ENCODE data around the gene ASIC2.

The ASIC2 gene

DNA sequence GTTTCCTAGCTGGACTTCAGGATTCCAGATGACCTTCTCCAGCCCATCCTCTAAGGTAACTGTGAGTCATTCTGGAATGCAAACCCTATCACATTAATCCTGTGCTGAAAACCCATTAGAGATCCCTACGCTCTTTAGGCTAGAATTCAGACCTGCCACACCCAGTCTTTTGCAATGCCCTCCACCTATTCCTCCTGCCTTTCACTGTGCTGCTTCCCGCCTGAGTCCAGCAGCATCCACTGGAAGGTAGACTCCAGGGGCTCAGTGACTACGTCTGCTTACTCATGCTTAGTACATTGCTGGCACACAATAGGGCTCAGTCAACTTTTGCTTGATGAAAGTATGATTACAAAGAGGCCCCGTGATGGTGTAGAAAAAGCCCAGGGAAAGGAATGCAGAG, 180.3 kb downstream of the ASIC2 start:
- no peak for DNase-seq

DNA sequence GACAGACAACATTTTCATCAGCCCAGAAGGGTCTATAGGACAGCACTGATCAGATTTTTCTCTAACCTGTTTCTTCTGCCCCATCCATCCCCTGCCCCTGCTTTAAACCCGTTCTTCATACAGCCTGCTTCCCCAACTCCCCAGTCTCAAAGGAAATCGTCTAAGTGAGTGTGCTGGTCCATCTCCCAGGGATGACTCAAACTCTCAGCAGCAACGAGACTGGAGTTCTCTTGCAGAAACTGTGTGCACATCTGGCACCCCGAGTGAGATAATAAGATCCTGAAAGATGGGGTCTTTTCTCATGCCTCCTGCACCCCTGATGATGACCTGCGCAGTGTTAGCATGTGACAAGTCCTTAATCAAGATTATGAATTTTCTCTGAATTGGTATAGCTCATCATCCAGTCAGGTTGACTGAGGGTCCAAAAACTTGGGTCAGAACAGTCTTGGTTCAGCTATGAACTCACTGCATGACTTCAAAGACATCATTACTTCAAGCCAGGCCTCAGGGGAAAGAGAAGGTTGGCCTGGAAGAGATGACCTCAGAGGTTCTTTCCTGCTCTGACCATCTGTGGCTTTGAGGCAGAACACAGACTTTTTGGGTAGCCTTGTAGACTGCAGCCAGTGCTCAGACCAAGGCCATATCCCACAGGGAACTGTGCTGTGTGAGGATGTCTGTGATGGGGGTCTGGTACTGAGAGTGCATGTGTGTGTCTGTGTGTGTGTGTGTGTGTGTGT, 183.6 kb downstream of the ASIC2 start:
- no peak for DNase-seq

DNA sequence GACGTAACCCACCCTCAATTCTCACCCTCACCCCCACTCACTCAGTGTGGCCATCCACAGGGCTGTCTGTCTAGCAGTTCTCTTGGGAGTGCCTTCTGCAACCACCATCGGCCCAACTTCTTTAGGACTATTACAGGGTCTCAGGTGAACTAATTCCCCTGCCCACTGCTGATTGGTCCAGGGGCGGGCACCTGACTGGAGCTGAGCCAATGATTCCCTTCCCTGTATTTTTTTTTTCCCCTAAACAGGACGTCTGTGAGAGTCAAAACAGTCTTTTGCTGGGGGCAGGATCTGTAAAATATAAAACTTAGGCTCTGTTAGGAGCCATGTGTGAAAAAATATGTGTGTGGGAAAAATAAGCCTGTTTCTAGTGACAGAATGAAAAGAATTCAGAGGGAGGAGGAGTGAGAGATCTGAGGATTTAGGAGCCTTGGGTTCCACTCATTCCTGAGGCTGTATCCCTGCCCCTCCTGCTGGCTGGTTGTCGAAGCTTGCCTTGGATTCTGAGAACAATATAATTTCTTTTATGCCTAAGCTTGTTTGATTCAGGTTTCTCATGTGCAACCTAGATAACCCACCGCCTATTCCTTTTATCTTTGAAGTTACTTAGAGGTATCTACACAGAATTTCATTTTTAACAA, 186.4 kb downstream of the ASIC2 start:
- no peak for DNase-seq

DNA sequence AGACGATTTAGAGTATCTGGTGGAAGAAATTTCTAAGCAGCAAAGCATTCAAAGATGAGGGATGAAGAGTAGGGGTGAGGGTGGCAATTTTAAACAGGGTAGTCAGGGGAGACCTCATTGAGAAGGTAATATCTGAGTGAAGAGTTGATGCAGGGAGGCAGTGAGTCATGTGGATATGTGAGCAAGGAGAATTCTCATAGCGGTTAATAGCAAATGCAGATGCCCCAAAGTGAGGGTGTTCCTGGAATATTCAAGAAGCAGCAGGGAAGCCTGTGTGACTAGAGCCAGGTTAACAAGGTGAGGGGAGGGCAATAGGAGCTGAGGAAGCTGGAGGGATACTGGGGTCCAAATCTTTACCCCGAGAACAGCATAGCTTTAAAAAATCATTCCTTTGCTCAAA, 187.2 kb downstream of the ASIC2 start:
- no peak for DNase-seq

DNA sequence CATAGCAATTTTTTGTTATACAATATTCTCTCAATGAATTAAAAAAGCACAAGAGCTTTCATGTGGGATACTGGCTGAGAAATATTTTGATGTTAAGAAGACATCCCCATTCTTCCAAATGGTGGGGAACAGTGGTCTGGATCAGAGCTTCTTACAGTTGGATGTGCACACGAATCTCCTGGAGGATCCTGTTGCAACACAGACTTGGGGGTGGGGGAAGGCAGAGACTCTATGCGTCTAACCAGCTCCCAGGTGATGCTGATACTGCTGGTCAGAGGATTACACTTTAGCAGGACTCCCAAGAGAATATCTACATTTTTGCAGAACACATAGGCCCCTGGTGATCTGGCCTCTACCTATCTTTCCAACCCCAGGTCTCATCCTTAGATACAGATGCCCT, 193.2 kb downstream of the ASIC2 start:
- DNase-seq, result no peak

DNA sequence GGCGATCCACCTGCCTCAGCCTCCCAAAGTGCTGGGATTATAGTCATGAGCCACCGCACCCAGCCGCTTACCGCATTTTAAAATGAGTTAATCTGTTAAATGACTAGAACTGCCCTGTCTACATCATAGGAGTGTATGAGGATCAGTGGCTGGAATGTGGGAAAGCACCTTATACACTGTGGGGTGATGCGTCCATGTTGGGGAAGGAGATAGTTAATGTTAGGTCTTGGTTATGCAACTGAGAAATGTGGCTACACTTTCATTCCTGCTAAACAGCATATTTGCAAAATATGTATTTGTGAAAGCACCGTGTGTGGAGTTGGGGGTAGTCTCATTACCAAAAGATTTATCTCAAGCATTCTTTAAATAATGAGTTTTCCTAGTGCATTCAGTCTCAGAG, 193.8 kb downstream of the ASIC2 start:
- no peak for DNase-seq

DNA sequence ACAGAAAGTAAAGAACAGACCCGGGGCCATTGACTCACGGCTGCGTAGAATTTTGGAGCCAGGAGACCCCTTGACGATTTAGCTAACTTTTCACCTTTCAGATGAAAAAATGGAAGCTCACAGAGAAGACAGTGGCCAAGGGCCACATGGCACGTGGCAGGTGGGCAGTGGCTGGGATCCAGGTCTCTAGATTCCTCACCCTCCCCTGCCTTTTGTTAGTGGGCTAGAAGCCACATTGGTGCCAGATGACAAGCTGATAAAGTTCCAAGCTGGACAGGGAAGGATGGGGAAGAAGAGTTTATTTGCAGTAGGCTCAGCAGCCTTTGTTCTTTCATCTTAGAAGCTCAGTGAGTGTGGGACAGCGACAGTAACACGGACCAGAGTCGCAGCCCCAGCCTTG, 195.7 kb downstream of the ASIC2 start:
- no peak for DNase-seq

DNA sequence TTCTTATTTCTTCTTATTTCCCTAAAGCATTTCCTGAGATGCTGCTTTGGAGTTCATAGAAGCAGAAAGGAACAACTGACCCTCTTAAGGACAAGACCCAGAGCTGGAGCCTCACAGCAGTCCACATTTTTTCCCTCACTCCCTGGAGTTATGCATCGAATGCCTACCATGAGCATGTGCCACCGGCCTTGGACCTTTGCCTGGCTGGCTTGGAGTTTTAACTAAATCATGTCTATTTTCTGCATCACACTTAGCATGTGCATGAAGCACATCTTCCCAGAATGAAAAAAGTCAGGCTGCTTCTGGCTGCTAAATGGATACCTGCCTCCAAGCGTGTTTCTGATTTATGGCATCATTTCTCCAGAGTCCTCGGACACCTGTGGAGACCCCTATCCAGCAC, 196.9 kb downstream of the ASIC2 start:
- no peak for DNase-seq

DNA sequence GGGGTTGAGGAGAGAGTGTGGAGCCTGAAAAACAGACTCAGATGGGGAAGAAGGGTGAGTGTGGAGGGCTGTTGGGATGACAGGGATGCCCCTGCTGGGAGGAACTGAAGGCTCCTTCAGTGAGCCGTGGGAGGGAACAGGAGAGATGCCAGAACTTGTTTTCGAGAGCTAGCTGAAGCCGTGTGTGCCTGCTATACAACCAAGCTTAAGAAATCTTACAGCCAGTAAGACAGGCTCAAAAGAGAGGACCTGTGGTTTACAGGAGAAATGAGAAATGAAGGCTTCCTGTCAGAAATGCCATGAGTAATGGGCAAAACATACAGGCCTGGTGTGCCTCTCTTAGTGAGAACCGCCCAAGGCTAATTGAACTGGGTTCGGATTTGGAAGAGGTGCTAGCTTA, 201.8 kb downstream of the ASIC2 start:
- no peak for DNase-seq

DNA sequence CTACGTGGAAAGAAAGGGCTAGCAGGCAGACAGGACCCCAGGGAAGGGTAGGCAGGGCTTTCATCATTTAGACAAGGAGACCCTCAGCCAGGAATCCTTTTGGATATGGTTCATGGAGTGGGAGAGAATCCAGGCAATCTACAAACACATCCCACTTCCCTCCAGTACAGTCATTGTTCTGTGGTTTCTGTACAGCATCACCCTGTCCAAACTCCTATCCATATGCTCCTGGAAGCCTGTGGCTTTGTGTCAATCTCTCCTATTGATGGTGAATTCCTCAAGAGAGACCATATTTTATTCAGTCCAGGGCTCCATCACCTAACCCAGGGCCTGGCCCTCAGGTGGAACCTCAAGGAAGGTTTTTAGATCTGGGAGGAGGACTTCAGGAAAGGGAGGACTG, 202.3 kb downstream of the ASIC2 start:
- no peak for DNase-seq

DNA sequence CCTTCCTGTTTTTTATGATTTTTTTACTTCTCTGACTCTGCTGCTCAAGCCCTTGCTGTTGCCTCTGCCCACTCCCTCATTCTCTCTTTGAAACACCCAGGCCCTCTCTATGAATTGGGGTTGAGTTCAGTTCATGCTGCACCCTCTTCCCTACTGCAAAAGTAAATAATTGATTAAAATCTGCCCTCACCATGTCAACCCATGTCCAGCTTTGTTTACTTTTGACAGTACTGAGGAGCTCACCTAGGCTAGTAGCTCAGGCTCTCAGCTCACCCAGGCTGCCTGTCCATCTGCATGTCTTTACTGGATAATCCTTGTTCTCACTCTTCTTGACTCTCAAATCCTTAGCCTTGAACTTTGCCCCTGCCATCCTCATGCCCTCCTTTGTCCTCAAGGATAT, 206.2 kb downstream of the ASIC2 start:
- no peak for DNase-seq

DNA sequence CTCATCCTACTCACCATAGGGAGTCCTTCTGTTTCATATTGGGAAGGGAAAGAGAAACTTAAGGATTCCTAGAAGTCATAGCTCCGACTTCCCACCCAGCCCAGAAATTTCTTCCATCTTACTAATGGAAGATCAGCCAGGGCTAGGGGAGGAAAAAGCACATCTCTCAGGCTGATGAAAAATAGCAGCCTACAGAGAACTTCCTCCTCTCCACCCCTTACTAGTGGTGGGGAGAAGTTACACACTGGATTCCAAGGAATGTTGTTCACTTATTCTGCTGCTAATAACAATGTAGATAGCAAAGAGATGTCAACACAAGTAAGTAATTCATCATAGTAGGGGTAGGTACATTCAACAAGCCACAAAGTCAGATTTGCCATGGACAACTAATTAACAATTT, 207.1 kb downstream of the ASIC2 start:
- DNase-seq, result no peak

DNA sequence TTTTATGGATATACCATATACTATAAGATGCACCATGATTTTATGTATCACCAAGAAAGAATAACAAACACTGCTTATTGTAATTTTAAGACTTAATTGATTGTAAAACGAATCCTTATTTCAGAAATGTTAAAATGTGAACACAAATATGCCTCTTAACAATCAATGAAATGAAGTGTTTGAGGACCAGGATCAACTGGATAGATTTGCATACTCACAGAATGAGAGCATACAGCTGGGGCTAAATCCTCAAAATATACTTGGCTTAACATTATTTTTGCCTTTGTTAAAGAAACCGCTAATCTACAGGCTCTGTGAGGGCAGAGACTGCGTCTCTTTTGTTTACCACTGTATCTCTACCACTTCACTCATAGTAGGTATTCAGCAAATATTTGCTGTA, 207.8 kb downstream of the ASIC2 start:
- DNase-seq, result no peak

DNA sequence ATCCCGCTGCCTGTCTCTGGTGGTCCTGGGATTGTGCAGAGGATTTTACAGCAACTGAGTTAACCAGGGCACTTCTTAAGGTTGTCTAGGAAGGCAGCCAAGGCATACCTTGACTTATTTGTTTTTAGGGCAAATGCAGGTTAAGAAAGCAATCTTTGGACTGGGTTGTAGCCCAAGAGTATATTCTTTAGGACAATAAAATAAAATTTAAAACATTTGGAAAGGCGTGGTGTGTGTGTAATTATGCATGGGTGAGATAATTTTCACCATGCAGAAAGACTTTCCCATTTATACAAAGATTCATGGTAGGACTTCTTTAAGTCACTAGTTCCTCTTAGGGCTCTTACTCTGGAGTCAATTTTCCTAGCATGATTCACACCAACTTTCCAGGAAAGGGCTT, 208.3 kb downstream of the ASIC2 start:
- no peak for DNase-seq

DNA sequence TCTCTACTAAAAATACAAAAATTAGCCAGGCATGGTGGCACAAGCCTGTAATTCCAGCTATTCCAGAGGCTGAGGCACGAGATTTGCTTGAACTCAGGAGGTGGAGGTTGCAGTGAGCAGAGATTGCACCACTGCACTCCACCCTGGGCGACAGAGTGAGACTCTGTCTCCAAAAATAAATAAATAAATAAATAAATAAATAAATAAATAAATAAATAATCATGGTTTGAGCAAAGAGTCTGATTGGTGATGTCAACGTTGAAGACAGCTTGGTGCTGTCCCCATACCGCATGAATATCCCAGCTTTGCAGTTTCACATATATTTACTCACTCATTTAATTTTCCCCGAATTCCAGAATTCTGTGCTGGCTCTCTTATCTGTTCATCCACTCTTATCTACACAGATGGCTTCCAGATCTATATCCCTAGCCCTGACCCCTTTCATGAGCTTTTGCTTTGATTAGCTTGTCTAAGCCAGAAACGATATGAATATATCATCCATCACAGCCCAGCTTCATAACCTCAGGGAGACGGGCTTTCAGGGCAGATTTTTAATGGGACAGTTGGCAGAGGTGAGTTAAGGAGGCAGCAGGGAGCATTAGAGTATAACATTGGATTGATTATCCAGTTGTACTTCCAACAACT, 210.4 kb downstream of the ASIC2 start:
- DNase-seq, result no peak

DNA sequence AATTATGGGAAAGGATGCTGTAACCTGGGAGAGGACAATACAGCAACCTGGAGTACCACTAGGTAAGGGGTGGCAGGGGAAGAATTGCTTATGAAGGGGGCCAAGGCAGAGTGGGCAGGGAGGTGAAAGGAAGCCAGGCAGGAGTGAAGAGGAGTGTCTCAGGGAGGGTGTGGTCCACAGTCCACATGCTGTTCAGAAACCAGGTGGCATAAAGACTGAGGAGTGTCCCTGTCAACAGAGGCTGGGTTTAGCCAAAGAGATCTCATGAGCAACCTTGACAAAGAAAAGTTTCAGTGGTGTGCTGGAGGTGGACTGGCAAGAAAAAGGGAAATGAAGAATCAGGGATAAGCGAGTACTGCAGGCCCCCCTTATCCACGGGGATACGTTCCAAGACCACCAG, 213.0 kb downstream of the ASIC2 start:
- no peak for DNase-seq

DNA sequence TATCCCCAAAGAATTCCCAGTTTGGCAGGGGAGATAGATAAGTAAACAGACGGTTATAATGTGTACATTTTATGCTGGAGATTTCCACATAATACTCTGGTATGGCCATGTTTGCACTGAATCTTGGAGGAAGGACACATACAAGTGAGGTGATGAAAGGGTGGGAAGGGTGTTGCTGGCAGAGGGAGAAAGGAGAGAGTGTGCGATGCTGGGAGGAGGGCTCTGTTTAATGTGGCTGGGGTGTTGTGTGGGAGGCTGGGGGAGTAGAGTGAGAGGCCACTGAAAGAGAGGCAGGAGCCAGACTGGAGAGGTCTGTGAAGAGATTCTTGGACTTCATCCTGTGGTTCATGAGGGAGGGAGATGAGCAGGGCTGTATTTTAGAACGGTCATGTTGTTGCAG, 213.9 kb downstream of the ASIC2 start:
- DNase-seq, result no peak

DNA sequence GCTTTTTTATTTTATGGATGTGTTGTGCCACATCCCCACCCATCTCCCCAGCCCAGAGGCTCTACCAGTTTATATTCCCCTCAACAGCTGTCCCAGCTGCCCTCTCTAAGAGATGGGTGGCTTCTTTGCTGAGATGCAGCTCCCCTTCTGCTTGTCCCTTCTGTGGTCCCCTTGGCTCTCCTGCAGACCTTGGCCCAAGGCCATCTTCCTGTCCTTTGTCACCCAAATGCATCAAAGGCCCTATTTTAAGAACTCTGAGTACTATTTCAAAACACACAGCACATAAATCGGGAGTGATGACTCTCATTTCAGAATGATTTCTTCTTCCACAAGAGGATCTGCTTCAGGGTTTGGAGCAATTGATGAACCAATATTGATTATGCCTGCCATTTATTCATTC, 216.1 kb downstream of the ASIC2 start:
- no peak for DNase-seq

DNA sequence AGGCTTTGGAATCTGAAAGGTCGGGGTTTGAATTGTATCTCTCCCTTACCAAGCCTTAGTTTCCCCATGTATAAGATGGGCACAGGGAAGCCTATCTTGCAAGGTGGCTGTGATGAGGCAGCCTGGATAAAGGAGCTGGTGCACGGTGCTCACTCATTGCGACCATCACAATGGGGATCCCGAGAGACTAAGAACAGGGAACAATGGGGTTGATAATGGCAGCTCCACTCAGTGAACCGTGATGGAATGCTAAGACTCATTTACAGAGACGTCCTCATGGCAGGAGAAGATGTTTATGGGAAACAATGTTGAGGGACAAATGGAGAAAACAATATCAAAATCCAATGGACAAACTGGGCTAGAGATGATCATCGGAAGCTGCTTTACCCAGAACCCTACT, 219.7 kb downstream of the ASIC2 start:
- no peak for DNase-seq

DNA sequence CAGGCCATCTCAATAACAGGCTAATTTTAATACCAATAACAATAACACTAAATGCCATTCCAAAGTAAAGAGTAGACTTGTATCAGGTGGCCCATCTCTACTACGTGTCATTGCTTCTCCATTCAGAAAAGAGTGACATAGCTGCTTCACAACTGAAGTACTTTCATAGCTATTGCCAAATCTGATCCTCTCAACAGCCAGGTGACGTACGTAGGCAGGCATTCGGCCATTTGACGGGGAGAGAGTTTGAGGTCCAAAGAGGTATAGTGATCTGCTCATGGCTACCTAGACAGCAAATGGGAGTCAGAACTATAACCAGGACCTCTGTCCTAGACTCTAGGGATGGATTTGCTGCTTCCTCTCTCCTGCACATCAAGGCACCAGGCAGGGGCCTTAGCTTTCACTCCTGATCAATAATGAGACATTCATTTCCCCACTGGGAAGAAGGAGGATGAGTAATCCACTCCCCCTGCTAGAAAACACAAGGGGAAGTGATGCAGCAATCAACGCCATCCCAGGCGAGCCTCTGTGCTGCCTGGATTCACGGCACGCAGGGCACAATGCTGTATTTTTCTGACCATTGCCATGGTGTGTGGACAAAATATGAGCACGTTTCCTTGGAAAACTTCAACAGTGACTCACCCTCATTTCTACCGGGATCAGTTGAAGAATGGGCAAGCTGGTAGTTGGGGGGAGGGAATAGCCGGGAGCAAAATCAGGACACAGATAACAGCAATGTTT, 220.5 kb downstream of the ASIC2 start:
- no peak for DNase-seq

DNA sequence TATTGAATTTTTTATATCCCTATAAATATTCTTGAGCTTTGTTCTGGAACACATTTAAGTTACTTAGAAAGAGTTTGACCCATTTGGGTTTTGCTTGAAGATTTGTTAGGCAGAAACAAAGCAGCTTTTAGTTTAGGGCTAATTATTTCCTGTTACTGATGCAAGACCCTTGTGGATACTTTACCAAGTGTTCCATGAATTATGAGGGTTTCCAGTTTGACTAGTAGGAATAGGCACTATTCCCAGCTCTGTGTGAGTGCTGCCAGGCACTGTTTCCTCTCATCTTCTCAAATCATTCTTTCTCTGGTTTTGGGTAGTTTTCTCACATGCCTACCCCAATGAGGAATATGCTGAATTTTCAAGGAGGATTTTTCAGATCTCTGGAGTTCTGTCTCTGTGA, 221.4 kb downstream of the ASIC2 start:
- no peak for DNase-seq

DNA sequence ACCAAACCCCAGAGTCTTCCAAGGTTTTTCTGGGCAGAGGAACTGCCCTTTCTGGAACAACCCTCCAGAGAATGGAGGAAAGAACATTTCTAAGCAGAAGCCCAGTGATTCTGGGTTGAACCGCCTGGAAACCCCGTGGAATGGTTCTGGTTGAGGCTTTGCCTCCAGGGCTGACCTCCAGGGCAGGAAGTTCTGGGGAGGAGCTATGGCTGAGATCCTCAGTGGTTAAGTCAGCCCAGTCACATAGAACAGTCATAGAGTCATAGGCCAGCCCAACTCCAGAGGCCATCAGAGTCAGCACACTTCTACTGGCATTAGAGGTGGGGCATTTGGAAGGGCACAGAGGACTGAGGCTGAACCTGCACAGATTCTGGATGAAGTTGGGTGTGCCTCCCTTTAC, 235.5 kb downstream of the ASIC2 start:
- DNase-seq, result no peak

DNA sequence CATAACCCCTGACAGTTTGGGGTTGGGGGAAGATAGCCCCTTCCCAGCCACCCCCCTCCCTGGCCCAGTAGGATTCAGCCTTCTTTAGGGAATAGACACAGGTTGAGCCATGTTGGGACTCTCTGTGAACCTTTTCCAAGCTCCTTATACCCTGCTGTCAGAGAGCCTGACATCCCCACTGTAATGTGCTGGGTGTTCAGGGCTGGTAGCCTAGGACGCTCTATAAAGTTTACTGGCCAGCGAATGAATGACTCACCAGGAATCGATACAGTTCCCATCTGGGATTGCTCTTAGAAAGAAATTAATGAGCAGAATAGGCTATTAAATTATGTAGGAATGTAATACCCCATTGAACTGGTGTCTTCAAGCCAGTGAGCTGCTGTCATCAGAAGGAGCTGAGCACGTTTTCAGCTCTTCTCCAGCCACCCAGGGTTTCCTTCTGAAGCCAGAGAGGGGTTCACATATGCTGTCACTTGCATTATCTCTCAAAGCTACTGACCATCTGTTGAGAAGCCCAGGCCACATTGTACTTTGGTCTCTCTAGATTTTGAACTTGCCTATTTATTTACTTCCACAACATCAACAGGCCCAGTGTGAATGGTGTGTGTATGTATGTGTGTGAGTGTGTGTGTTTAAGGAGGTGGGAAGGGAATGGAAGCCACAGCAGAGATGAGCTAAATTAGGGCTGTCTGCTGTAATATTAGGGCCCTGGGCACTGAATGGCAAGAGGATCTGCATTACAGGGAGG, 236.5 kb downstream of the ASIC2 start:
- no peak for DNase-seq

Data from midbrain (tissue), 1 donor.